Transverse colon (tissue), 4 donors: ENCODE measurements around the gene PDGFC. TPM values are rescaled to one million over a fixed set of nuclear protein-coding genes. Genes with fewer than 3 reads are reported as not detected.

ENCODE experiments used
- DNase-seq: peaks from one replicate; pipeline ENCODE4 v3.0.0-alpha.2; 2019
- H3K27ac ChIP-seq, 4 donors: fragments of 200-600 bp; sonication (generic); 2 replicates each; pipeline ENCODE4 v1.5.1; 2016 to 2018; ENCODE audit warnings: inconsistent platforms in 4 of 4
- H3K27me3 ChIP-seq: fragments of 200-600 bp; sonication (generic); 2 replicates; pipeline ENCODE4 v1.5.1; 2017; ENCODE audit warnings: inconsistent platforms
- H3K36me3 ChIP-seq, 4 donors: fragments of 200-600 bp; sonication (generic); 2 replicates each; pipeline ENCODE4 v1.5.1; 2017 to 2019; ENCODE audit warnings: inconsistent platforms in 4 of 4
- H3K4me1 ChIP-seq, 4 donors: fragments of 200-600 bp; sonication (generic); 2 replicates each; pipeline ENCODE4 v1.5.1; 2017 to 2020; ENCODE audit warnings: inconsistent platforms in 4 of 4
- H3K4me3 ChIP-seq, 4 donors: fragments of 200-600 bp; sonication (generic); 1 replicate in 1 of 4; 2 replicates in 3 of 4; pipeline versions ENCODE4 v1.5.1 to v1.6.1; 2017 to 2019; ENCODE audit warnings: inconsistent platforms in 4 of 4
- H3K9me3 ChIP-seq, 2 donors: fragments of 200-600 bp; sonication (generic); 2 replicates each; pipeline ENCODE4 v1.5.1; 2017 to 2019; ENCODE audit warnings: inconsistent platforms in 2 of 2
- CTCF ChIP-seq, 5 experiments: fragments of 200-600 bp in 3 of 5; fragments of 450-650 bp in 2 of 5; sonication (generic) in 3 of 5; IDR thresholded peaks; 1 replicate in 2 of 5; 2 replicates in 3 of 5; pipeline ENCODE4 v1.5.1; 2016 to 2017; ENCODE audit warnings: antibody characterized with exemption in 5 of 5, inconsistent platforms in 3 of 5, mild to moderate bottlenecking in 2 of 5, moderate library complexity in 1 of 5
- EP300 ChIP-seq: sonication (generic); formaldehyde crosslinking; IDR thresholded peaks from one replicate; pipeline ENCODE4 v1.6.1; 2017; ENCODE audit warnings: antibody characterized with exemption, low read depth
- POLR2A ChIP-seq: fragments of 450-650 bp; IDR thresholded peaks from one replicate; pipeline ENCODE4 v1.6.1; 2016; ENCODE audit warnings: antibody characterized with exemption, mild to moderate bottlenecking, moderate library complexity
- POLR2AphosphoS5 ChIP-seq, 3 donors: sonication (generic); formaldehyde crosslinking; IDR thresholded peaks; one replicate each; pipeline ENCODE4 v1.6.1; 2016; ENCODE audit warnings: antibody characterized with exemption in 3 of 3
- WGBS, 2 donors: methylation state at CpG; one replicate each; pipeline ENCODE4 v1.1.5; 2018; ENCODE audit warnings: low coverage in 1 of 2; 5-methylcytosine and 5-hydroxymethylcytosine counted together
- in situ Hi-C, 4 donors: fragments of 200-750 bp; cut with MboI; loops; one replicate each; pipeline versions ENCODE4 v1.15.0 to v1.15.1; 2017; ENCODE audit warnings: low sequenced_read_pairs in 3 of 4, low pct_ligation_motif_present in 1 of 4, low pct_unique_long_range_greater_than_20kb in 1 of 4
- intact Hi-C: fragments of 100-400 bp; cut with DNase I; formaldehyde crosslinking; loops from one replicate; pipeline ENCODE4 v1.15.1; 2023; ENCODE audit warnings: low total_unique reads
- total RNA-seq, 4 donors: library from RNA; depleted of rRNA; stranded (reverse); fragments of >200 nt; gene quantifications; one replicate each; pipeline ENCODE4 v1.1.0, GENCODE V29; 2016

The PDGFC gene
- total RNA-seq, 4 donors from 2014 or later: 0.40 to 20.6 (median 7.5) TPM

- H3K36me3 ChIP-seq: no peaks in the 10 kb centered on the region
- intact Hi-C loops: no loop called here
Observed at GRCh38 chr4:156765277-156765676, 206.3 kb downstream of the PDGFC start.

DNA sequence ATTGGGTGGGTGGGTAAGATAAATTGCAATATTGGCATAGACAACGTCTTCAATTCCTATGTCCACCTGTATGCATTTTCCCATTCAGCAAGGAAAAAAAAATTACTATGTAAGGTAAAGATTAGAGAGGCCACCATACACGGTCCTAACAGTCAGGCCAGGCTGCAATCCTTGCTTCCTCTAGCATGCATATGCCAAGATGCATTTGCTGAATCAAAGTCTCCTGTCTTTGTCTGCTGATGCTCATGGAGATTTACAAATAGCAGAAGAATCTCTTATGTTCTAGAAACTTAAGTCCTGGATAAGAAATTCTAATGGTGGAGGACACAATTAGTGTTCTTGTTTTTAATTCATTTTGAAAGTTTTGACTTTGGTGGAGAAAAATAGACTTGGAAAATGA is 206.8 kb downstream of the PDGFC start:
- in situ Hi-C loops: no loop called here
- Histone ChIP-seq H3K27me3 (no peaks in the 10 kb centered on the region), H3K27ac (no peak overlapping the region), H3K9me3 (no peaks in the 10 kb centered on the region), H3K4me1 (peaks cover 0 to 8% (median 4%) of the 10 kb centered on the region in 4 donors), H3K4me3 (no peak overlapping the region), H3K36me3 (no peaks in the 10 kb centered on the region)
- TF ChIP-seq EP300 (no peak), POLR2AphosphoS5 (IDR thresholded peaks at IDR 0.05) (no peak), CTCF (IDR thresholded peaks at IDR 0.05) (no peak), POLR2A (no peak)
- WGBS, 2 donors: 58 to 83% methylated on average over 2 of the region's 2 CpGs
- DNase-seq: no peak
- intact Hi-C loops: no loop called here

More at GRCh38 chr4:156765277-156765676, 206.3 kb downstream of the PDGFC start:
- no peak overlapping the region for H3K4me3 ChIP-seq
- no peaks in the 10 kb centered on the region for H3K27me3 ChIP-seq
- H3K27ac ChIP-seq: no peak overlapping the region
- TF ChIP-seq POLR2AphosphoS5 (IDR thresholded peaks at IDR 0.05) (no peak), POLR2A (no peak)
- WGBS, 2 donors: 85 to 90% methylated on average over 3 of the region's 3 CpGs
- peaks cover 0 to 13% (median 8%) of the 10 kb centered on the region in 4 donors for H3K4me1 ChIP-seq
- no peaks in the 10 kb centered on the region for H3K9me3 ChIP-seq
- in situ Hi-C loops: no loop called here
- no peak for DNase-seq

DNA sequence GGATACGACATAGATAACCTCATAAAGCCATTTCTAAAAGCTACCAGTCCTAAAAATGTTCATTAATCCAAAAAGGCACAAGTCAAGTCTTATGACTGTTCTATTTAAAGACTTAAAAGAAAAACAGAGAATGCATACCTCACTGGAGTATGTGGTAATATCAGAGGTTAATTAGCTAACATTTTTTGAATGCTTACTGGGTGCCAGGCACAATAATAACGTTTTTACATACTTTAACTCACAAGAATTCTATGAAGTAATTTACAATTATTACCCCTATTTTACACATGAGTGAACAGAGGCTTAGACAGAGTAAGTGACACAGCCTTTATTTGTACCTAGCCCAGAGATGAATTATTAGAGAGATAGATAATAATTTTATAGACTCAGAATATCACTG is 207.5 kb downstream of the PDGFC start:
- intact Hi-C loops: no loop called here
- WGBS, 2 donors: 50 to 51% methylated on average over 2 of the region's 2 CpGs
- TF ChIP-seq EP300: no peak

GRCh38 chr4:156763511-156763910 is 208.1 kb downstream of the PDGFC start:
- in situ Hi-C loops: no loop called here
- intact Hi-C loops: no loop called here
- H3K9me3 ChIP-seq: no peaks in the 10 kb centered on the region
- DNase-seq: no peak
- 27 to 66% methylated on average over 2 of the region's 2 CpGs for WGBS, 2 donors
- H3K4me3 ChIP-seq: no peak overlapping the region
- no peaks in the 10 kb centered on the region for H3K27me3 ChIP-seq
- no peaks in the 10 kb centered on the region for H3K36me3 ChIP-seq
- peaks cover 0 to 4% (median 0%) of the 10 kb centered on the region in 4 donors for H3K4me1 ChIP-seq
- TF ChIP-seq POLR2AphosphoS5 (IDR thresholded peaks at IDR 0.05) (no peak), POLR2A (no peak), EP300 (no peak), CTCF (IDR thresholded peaks at IDR 0.05) (no peak)
- no peak overlapping the region for H3K27ac ChIP-seq

More for the DNA sequence above, 207.5 kb downstream of the PDGFC start:
- H3K4me1 ChIP-seq: peaks cover 0 to 4% (median 0%) of the 10 kb centered on the region in 4 donors
- no peaks in the 10 kb centered on the region for H3K27me3 ChIP-seq
- no peak overlapping the region for H3K4me3 ChIP-seq
- in situ Hi-C loops: no loop called here
- DNase-seq: no peak
- H3K9me3 ChIP-seq: no peaks in the 10 kb centered on the region
- H3K36me3 ChIP-seq: no peaks in the 10 kb centered on the region
- H3K27ac ChIP-seq: no peak overlapping the region

- H3K27ac ChIP-seq: no peak overlapping the region
- intact Hi-C loops (no loop called here), in situ Hi-C loops (no loop called here)
- peaks cover 0 to 4% (median 0%) of the 10 kb centered on the region in 4 donors for H3K4me1 ChIP-seq
- DNase-seq: no peak
- no peaks in the 10 kb centered on the region for H3K27me3 ChIP-seq
- TF ChIP-seq POLR2A (no peak), EP300 (no peak), POLR2AphosphoS5 (IDR thresholded peaks at IDR 0.05) (no peak), CTCF (IDR thresholded peaks at IDR 0.05) (no peak)
- 80 to 83% methylated on average over 8 of the region's 8 CpGs for WGBS, 2 donors
- H3K4me3 ChIP-seq: no peak overlapping the region
- H3K36me3 ChIP-seq: no peaks in the 10 kb centered on the region
- no peaks in the 10 kb centered on the region for H3K9me3 ChIP-seq
Observed at GRCh38 chr4:156762851-156763250, 208.7 kb downstream of the PDGFC start.
